Renal cortex interstitium (tissue), 11 donors: Measurements from ENCODE around the gene NEDD4L. TPM values are rescaled to one million over a fixed set of nuclear protein-coding genes. Genes with fewer than 3 reads are reported as not detected.

ENCODE experiments used
- DNase-seq, 11 donors: peaks; one replicate each; pipeline ENCODE4 v3.0.0-alpha.2; 2013; ENCODE audit warnings: low read depth in 9 of 11, low spot score in 4 of 11; ENCODE audit errors: extremely low read depth in 1 of 11
- polyA plus RNA-seq, 3 donors: library from polyadenylated mRNA; unstranded; fragments of 120-200 nt; gene quantifications; one replicate each; pipeline ENCODE4 v1.2.1, GENCODE V29; 2013; ENCODE audit not compliant: insufficient read length in 3 of 3

Gene NEDD4L
- polyA plus RNA-seq, 3 donors: 106 to 169 (median 131) TPM

- DNase-seq: no peak
Observed at GRCh38 chr18:58183226-58183625, 139.2 kb downstream of the NEDD4L start.

GRCh38 chr18:58186258-58186948 lies 142.4 kb downstream of the NEDD4L start:
- no peak for DNase-seq

- no peak for DNase-seq
Observed at GRCh38 chr18:58187674-58188073, 143.6 kb downstream of the NEDD4L start.

- no peak for DNase-seq
Observed at GRCh38 chr18:58188996-58189395, 145.0 kb downstream of the NEDD4L start.

- DNase-seq: no peak
Observed at GRCh38 chr18:58190842-58191530, 147.0 kb downstream of the NEDD4L start.

- DNase-seq: no peak
Observed at GRCh38 chr18:58191626-58192025, 147.6 kb downstream of the NEDD4L start.

GRCh38 chr18:58192519-58192918 lies 148.5 kb downstream of the NEDD4L start:
- no peak for DNase-seq

- DNase-seq: no peak
Observed at GRCh38 chr18:58194028-58194427, 150.0 kb downstream of the NEDD4L start.

- no peak for DNase-seq
Observed at GRCh38 chr18:58195278-58195765, 151.3 kb downstream of the NEDD4L start.

GRCh38 chr18:58196164-58196563 lies 152.1 kb downstream of the NEDD4L start:
- no peak for DNase-seq

- peak in 1 of 11 donors; percentile 74 for DNase-seq
Observed at GRCh38 chr18:58196881-58197872, 153.2 kb downstream of the NEDD4L start.

- DNase-seq: no peak
Observed at GRCh38 chr18:58201268-58201667, 157.2 kb downstream of the NEDD4L start.

GRCh38 chr18:58201733-58202730 lies 158.0 kb downstream of the NEDD4L start:
- DNase-seq: no peak

- no peak for DNase-seq
Observed at GRCh38 chr18:58204776-58205442, 160.9 kb downstream of the NEDD4L start.

- DNase-seq: no peak
Observed at GRCh38 chr18:58205443-58206160, 161.6 kb downstream of the NEDD4L start.

GRCh38 chr18:58207520-58208152 lies 163.6 kb downstream of the NEDD4L start:
- DNase-seq: no peak
